H54 (cell line): ENCODE data around the gene NKD1.

Source experiments
- DNase-seq: peaks from one replicate; pipeline ENCODE4 v3.0.0; 2011; ENCODE audit warnings: low spot score, mixed read lengths; ENCODE audit not compliant: insufficient read length
- FAIRE-seq: peaks from 3 replicates; lab custom pipeline; 2011; peaks lifted over from hg19 to GRCh38; lab: Jason Lieb, UNC
- POLR2A ChIP-seq: IDR thresholded peaks from 2 replicates; pipeline ENCODE4 v1.6.1; 2011; ENCODE audit warnings: low read depth, mild to moderate bottlenecking, low read length

NKD1 gene

DNA sequence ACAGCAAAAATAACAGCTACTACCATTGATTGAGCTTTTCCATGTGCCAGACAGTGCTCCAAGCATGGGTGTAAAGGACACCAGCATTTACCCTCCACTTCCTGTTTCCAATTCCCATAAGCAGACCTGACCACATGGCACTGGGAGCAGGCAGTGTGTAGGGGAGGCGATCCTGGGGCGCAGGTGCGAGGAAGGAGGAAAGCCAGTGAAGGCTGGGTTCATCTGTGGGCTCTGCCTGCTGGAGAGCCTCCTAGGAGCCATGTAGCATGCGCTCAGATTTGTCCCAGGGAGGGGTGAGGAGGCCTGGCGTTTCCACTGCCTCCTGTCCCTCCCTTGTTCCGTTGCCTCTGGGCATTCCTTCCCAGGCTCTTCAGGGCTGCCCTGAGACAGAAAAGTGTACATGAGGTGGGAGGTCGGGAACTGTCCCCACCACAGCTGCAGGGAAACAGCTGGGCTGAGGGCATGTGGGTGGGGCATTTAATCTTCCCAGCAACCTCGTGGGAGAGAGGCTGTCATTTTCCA, 76.3 kb downstream of the NKD1 start:
- DNase-seq: no peak
- FAIRE-seq: no peak
- TF ChIP-seq POLR2A: no peak

DNA sequence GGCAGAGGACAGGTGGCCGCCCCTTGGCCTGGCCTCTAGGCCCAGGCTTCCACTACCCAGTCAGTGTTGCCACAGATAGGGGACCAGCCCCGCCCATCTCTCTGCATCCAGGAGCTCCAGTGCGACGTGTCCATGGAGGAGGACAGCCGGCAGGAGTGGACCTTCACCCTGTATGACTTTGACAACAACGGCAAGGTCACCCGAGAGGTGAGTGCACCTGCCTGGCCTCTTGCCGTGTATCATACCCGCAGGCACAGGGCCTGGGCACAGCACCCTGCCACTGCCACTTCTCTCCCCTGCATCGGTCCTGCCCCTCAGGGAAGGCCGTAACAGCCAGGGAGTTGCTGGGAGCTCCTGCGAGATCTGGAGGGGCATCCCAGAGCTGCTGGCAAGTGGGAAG, 77.2 kb downstream of the NKD1 start:
- FAIRE-seq: no peak
- no peak for DNase-seq
- no peak for TF ChIP-seq POLR2A

DNA sequence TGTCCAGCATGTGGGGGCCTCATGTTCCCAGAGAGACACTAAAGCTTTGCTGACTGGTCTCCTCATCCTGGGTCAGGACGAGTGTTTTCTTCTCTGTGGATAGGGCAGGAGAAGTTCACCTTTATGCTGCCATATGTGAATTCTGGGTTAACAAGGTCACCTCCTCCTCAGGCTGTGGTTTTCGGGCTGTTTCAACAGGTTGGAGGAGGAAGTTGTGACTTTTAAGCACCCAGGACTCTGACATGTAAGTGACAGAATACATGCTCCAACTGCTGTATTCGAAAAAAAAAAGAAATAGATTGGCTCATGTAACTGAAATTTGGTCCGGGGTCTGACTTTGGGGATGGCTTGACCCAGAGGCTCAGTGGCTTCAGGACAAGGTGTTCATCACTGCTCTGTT, 78.7 kb downstream of the NKD1 start:
- TF ChIP-seq POLR2A: no peak
- FAIRE-seq (no peak), DNase-seq (no peak)

DNA sequence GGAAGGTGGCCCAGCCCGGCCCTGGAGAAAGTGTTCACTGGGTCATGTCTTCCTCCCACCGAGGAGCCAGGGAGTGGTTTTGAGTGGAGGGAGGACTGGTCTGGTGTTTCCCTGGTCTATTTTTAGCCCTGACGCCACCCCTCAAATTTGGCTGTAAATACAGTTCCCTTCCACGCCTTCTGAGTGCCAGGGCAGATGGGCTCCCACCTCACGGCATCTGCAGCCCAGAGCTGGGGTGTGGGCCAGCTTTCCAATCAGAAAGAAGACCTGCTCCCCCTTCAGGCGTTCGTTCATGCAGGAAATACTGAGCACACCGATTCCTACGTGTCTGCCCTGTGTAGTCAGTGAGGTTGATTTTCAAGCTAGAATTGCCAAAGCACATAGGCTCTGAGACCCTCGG, 79.2 kb downstream of the NKD1 start:
- no peak for FAIRE-seq
- no peak for DNase-seq
- TF ChIP-seq POLR2A: no peak

DNA sequence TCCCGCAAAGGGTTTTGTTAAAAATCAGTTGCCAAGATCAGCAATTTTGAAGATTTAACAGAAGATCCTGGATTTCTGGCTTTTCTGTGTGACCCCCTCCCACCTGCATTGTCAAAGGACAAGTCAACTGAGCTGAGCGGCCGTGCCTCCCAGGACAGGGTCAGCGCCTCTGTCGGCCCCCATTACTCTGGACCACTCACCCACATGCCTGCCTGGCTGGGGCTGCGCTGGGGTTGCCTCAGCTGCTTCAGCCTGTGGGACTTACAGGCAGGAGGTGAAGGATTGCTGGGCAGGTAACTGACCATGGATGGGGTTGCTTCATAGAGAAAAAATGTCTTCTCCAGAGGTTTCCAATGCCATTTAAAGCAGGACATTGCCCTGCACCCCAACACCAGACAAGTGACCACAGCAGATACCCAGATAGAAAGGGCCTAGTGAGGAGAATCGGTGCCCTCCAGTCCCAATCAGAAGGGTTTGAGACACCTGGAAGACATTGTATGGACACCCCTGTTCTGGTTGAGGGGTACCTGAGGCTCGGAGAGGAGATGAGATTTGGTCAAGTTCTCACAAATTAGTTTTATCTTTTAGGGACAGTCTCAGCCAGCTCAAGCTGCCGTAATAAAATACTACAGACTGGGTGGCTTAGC, 80.1 kb downstream of the NKD1 start:
- FAIRE-seq (no peak), DNase-seq (no peak)
- no peak for TF ChIP-seq POLR2A

DNA sequence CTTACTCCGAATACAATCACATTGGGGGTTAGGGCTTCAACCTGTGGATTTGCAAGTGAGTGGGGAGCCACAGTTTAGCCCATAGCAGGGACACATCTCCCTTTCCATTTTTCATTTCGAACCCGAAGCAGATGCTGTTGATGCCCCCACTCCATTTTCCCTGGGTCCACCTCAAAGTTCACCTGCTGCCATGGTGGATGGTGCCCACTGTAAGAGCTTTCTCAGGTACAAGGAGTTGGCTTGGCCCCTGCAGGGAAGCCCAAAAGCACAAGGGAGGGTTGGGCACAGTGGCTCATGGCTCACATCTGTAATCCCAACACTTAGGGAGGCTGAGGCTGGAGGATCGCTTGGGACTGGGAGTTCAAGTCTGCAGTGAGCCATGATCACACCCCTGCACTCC, 81.1 kb downstream of the NKD1 start:
- TF ChIP-seq POLR2A: no peak
- FAIRE-seq (no peak), DNase-seq (no peak)

DNA sequence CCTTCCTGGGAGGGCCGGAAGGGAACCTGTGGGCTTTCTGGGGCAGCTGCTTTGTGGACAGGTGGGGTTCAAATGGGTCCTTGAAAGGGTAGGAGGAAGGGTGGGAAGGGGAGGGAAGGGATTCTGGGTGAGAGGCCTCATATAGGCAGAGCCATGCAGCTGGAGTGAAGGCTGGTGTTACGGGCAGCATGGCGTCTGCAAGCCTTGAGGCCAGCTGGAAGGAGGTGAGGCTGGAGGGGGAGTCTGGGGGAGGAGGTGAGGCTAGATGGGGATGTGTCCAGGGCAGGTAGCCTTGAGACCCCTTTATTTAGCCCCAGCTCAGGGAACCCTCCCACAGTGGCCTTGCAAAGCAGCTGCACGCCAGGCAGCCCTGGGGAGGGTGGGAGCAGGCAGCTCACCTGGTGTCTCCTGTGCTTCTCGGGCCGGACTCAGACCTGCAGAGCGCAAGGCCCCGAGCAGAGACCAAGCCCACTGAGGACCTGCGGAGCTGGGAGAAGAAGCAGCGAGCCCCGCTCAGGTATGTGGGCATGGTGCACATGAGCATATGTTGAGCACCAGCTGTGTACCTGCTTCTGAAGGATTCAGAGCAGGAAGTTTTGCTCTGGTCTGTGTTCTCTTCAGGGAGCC, 82.3 kb downstream of the NKD1 start:
- DNase-seq: no peak
- TF ChIP-seq POLR2A: no peak
- no peak for FAIRE-seq

DNA sequence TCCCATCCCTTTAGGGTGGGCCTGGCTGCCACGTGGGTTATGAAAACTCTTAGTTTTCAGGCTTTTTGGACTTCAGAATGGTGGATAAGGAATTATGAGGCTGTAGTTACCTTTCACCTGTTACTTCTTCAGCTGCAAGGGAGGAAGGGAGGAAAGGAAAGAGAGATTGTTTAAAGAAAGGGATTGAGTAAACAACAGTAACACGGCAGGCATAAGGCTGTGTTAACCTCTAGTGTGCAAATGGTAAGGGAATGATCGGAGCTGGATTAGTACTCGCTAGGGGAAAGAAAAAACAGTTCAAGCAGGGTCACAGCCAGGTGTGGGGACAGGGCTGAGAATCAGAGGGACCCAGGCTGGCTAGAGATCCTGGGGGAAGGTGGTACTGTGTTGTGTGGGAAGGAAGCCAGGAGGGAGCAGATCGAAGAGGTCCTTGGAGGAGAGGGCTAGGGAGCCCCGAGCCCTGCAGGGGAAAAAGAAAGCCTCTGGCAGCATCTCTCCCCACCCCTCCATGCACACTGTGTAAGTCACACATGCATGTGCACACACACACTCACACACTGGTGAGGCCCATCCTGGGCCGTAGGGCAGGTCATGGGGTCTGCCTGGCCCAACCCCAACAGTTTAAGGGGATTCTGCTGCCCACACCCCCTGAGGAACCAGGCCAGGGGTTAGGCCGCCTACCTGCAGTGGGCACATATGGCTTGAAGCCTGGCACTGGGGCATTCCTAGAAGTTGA, 83.2 kb downstream of the NKD1 start:
- no peak for TF ChIP-seq POLR2A
- FAIRE-seq: no peak

DNA sequence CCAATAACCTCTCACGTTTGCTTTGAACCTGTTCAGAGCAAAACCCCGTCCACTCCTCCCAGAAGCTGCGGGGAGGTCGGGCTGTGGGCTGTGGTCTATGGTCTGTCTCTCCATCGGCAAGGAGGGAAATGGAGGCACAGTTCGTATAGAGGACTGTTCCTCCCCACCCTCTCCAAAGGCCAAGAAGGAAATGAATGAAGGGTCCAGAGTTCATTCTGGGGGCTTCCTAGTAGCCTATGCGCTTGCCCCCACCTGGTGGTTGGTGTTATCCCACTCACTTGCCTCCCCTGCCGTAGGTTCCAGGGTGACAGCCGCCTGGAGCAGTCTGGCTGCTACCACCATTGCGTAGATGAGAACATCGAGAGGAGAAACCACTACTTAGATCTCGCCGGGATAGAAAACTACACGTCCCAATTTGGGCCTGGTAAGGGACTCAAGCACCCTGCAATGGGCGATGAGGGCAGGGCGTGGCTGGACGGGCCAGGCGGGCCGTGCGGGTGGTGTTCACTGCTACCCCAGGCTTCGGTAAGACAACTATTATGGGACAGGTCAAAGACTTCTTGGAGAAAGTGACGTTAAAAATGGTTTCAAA, 83.9 kb downstream of the NKD1 start:
- FAIRE-seq (no peak), DNase-seq (no peak)
- no peak for TF ChIP-seq POLR2A

More for the DNA sequence above, 83.2 kb downstream of the NKD1 start:
- DNase-seq: no peak

DNA sequence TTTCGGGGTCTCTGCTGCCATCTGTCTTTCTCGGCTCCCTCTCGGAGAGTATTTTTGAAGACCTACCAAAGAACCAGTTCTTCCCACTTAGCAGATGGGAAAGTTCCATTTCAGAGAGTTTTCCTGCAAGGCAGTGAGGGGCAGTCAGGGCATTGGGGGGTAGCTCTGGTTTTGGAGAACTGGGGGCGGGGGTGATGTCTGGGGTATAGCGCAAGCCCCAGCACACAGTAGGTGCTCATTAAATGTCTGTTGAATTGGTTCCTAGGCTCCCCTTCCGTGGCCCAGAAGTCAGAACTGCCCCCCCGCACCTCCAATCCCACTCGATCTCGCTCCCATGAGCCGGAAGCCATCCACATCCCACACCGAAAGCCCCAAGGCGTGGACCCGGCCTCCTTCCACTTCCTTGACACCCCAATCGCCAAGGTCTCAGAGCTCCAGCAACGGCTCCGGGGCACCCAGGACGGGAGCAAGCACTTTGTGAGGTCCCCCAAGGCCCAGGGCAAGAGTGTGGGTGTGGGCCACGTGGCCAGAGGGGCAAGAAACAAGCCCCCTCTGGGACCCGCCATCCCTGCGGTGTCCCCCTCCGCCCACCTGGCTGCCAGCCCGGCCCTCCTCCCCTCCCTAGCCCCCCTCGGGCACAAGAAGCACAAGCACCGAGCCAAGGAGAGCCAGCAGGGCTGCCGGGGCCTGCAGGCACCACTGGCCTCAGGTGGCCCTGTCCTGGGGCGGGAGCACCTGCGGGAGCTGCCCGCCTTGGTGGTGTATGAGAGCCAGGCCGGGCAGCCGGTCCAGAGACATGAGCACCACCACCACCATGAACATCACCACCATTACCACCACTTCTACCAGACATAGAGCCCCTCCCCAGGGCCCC, 85.0 kb downstream of the NKD1 start:
- TF ChIP-seq POLR2A: no peak
- FAIRE-seq: no peak
- no peak for DNase-seq

DNA sequence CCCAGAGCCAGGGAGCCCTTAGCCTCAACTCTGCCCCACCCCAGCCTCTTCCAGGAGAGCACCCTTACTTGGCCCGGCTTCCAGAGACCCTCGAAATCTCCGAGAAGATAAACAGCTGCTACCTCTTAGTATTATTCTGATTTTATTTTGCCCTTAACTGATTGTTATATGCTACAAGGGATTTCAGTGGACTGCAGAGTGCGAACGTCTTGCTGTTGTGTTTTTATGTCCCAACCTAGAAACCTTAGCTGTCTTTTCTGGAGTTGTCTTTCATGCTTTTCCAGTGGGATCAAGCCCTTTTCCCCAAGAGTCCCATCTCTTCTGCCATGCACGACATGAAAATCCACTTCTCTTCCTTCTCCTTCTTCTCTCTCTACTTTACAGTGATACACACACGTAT, 85.9 kb downstream of the NKD1 start:
- no peak for FAIRE-seq
- DNase-seq: no peak
- TF ChIP-seq POLR2A: no peak

DNA sequence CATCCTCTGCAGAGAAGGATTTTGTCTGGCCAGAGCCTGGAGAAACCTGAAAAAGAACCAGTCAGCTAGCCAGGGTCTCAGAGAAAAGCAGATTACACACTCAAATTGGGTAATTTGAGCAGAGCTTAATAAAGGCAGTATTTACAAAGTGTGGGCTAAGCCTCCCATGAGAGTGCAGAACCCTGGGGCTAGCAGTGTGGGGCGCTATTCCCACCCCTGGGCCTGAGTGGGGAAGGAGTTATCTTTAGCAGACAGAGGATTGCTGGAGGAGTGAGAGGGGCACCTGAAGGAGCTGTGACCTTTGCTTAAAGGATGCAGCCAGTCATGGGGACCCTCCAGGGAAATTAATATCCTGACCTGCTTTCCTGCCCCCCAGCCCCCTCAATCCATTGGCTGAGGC, 86.8 kb downstream of the NKD1 start:
- TF ChIP-seq POLR2A: no peak
- DNase-seq: no peak
- FAIRE-seq: no peak

DNA sequence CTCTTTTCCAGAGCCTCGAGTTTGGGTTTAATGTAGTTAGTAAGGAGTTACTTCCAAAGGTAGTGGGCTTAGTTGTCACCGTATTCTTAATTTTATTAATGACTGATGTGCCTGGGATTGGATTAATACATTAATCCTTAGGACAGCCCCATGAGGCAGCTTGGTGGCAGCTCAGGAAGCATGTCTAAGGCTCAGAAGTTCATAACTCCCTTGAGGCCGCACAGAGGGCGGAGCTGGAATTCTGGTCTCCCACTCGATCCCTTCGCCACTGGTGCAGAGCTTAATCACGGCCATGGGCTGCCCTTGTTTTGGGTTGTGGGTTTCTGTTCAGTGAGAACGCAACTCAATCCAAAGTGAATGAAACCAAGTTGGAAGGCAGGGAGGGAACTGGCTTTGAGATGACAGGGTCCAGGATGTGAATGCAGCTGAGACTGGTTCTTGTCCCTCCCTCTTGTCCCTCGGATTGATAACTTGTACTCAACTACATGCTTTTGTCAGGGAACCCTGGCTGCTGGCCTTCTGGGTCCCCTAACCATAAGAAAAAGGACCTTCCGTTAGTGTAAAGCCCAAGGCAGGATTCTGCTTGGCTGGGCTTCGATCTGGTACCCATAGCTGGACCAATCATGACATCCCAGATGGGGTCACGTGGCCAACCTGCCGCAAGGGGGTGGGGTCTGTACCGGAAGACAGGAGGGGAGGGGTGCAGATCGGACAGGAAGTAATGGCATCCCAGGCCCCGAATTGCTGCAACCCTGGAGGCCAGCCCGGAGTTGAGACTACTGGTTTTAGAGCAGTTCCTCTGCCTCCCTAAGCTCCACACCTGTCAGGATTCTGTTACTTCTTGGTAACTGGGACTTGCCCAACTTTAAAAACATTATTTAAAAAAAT, 87.6 kb downstream of the NKD1 start:
- DNase-seq (no peak), FAIRE-seq (no peak)
- no peak for TF ChIP-seq POLR2A
